OCI-LY7 (cell line): Measurements from ENCODE around the gene CBX8. TPM values are rescaled to one million over a fixed set of nuclear protein-coding genes. Genes with fewer than 3 reads are reported as not detected.
"Not testable (repeated sequence)": the region's sequence is repeated elsewhere in the genome, so short reads cannot be mapped to it uniquely, and the experiment has no call there.

Source experiments
- BruUV-seq: library from RNA; stranded (reverse); fragments of 400-500 nt; replicated peaks from 2 replicates; lab custom pipeline; 2021; lab: Mats Ljungman, UMichigan
- CTCF ChIA-PET: fragments of 300-600 bp; sonication (Branson Sonifier 250); formaldehyde crosslinking; loops from one replicate; lab custom pipeline; 2022; ENCODE audit warnings: antibody characterized with exemption; ENCODE audit not compliant: unreplicated experiment; lab: Charles Lee
- POLR2A ChIA-PET: fragments of 300-600 bp; sonication (Branson Sonifier 250); formaldehyde crosslinking; loops from one replicate; lab custom pipeline; 2022; ENCODE audit warnings: antibody characterized with exemption; lab: Charles Lee
- DNase-seq: peaks from one replicate; pipeline ENCODE4 v3.0.0-alpha.2; 2015; ENCODE audit warnings: low spot score
- H2AFZ ChIP-seq: fragments of 200-600 bp; sonication (generic), shearing (Covaris generic); 2 replicates; pipeline ENCODE4 v1.6.1; 2014; ENCODE audit warnings: mild to moderate bottlenecking, antibody characterized with exemption, low read length, moderate library complexity
- H3K27ac ChIP-seq: fragments of 200-600 bp; sonication (generic); 2 replicates; pipeline ENCODE4 v1.5.1; 2014; ENCODE audit warnings: mixed run types, low read depth, mild to moderate bottlenecking, moderate library complexity, low read length, inconsistent platforms; ENCODE audit not compliant: poor library complexity, severe bottlenecking
- H3K36me3 ChIP-seq: fragments of 200-600 bp; sonication (generic); 2 replicates; pipeline ENCODE4 v1.6.1; 2014; ENCODE audit warnings: mild to moderate bottlenecking, antibody characterized with exemption, low read length, moderate library complexity, mixed read lengths; ENCODE audit not compliant: insufficient read depth
- H3K4me1 ChIP-seq: fragments of 200-600 bp; sonication (generic); 2 replicates; pipeline ENCODE4 v1.5.1; 2014; ENCODE audit warnings: mild to moderate bottlenecking, low read length; ENCODE audit not compliant: insufficient read depth, poor library complexity, severe bottlenecking
- H3K4me2 ChIP-seq: fragments of 200-600 bp; sonication (generic); 2 replicates; pipeline ENCODE4 v1.6.1; 2014; ENCODE audit warnings: mild to moderate bottlenecking, low read length
- H3K4me3 ChIP-seq: fragments of 200-600 bp; sonication (generic); 2 replicates; pipeline ENCODE4 v1.5.1; 2014; ENCODE audit warnings: mild to moderate bottlenecking, low read depth, low read length; ENCODE audit not compliant: poor library complexity, severe bottlenecking
- H3K79me2 ChIP-seq: fragments of 200-600 bp; sonication (generic); 2 replicates; pipeline ENCODE4 v1.6.1; 2016; ENCODE audit warnings: low read depth, mild to moderate bottlenecking, low read length, moderate library complexity, mixed read lengths; ENCODE audit not compliant: insufficient read depth
- H3K9me2 ChIP-seq: fragments of 200-600 bp; sonication (generic); 2 replicates; pipeline ENCODE4 v1.6.1; 2016; ENCODE audit warnings: mild to moderate bottlenecking, low read length, mixed read lengths; ENCODE audit not compliant: insufficient read depth
- H3K9me3 ChIP-seq: fragments of 200-600 bp; sonication (generic); 2 replicates; pipeline ENCODE4 v1.6.1; 2014; ENCODE audit warnings: mild to moderate bottlenecking, mixed run types, low read length, mixed read lengths
- H4K20me1 ChIP-seq: fragments of 200-600 bp; sonication (generic); 2 replicates; pipeline ENCODE4 v1.6.1; 2014; ENCODE audit warnings: mild to moderate bottlenecking, antibody characterized with exemption, low read length, moderate library complexity, mixed read lengths; ENCODE audit not compliant: insufficient read depth
- EZH2phosphoT487 ChIP-seq: fragments of 200-600 bp; sonication (generic); IDR thresholded peaks from 2 replicates; pipeline ENCODE4 v1.6.1; 2018; ENCODE audit warnings: low read depth, borderline replicate concordance, mild to moderate bottlenecking, mixed run types, antibody characterized with exemption, low read length, moderate library complexity, mixed read lengths
- intact Hi-C: fragments of 100-400 bp; cut with micrococcal nuclease; formaldehyde crosslinking; loops from one replicate; pipeline ENCODE4 v1.10.0; 2022; ENCODE audit not compliant: unreplicated experiment
- total RNA-seq, 2 experiments: library from RNA; depleted of rRNA in 1 of 2; stranded (reverse); fragments of >200 nt in 1 of 2; shearing (Covaris generic) in 1 of 2; gene quantifications; 2 replicates each; pipeline ENCODE4 v1.2.3, GENCODE V29; 2014 to 2022
- TF ChIP-seq, protein P1 (sequence below): fragments of 200-600 bp; sonication (generic); conservative IDR thresholded peaks from 2 replicates; pipeline ENCODE4 v1.5.1; 2014; ENCODE audit warnings: mild to moderate bottlenecking, antibody characterized with exemption, low read length, moderate library complexity, mixed read lengths

The CBX8 gene
- total RNA-seq, 2 experiments from 2014 or later = 7.5 to 16.3 TPM

DNA sequence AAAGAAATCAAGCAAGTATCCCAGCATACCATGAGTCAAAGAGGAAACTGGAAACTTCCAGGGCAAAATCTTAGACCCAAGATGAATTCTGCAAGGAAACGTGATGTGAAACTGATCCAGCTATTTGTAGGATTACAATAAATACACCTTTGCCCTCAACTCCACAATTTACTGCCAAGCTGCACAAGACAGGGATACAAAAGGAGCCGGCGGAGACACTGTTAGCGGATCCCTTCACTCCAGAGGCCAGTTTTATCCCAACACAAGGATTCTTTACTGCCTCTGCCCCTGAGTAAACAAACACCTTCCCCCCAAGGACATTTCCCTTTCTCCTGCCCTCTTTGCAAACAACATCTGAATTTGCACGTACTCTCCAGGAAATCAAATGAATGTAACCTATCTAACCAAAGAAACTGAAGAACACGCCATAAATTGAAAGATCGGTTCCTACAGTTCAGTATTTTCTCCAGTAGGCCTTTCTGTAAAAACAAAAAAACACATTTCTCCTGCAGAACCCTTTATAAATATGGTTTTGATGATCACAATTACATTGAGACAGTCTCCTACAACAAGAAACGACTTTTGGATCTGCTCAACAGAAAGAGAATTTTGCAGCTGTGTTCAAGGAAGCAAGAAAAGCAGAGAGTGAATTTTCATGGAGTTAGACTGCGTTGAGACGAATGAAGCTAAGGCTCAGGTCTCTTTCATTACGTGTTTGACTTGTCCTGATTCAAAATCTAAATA lies 20.3 kb downstream of the CBX8 start:
- H4K20me1 ChIP-seq = peaks cover 10% of the 10 kb centered on the region; the same call in 1 of the 2 replicates
- TF ChIP-seq, protein P1, sequence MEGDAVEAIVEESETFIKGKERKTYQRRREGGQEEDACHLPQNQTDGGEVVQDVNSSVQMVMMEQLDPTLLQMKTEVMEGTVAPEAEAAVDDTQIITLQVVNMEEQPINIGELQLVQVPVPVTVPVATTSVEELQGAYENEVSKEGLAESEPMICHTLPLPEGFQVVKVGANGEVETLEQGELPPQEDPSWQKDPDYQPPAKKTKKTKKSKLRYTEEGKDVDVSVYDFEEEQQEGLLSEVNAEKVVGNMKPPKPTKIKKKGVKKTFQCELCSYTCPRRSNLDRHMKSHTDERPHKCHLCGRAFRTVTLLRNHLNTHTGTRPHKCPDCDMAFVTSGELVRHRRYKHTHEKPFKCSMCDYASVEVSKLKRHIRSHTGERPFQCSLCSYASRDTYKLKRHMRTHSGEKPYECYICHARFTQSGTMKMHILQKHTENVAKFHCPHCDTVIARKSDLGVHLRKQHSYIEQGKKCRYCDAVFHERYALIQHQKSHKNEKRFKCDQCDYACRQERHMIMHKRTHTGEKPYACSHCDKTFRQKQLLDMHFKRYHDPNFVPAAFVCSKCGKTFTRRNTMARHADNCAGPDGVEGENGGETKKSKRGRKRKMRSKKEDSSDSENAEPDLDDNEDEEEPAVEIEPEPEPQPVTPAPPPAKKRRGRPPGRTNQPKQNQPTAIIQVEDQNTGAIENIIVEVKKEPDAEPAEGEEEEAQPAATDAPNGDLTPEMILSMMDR = no peak
- TF ChIP-seq EZH2phosphoT487 = no peak
- H3K9me3 ChIP-seq = no peaks in the 10 kb centered on the region
- peak overlapping the region; percentile 81 for H3K4me2 ChIP-seq
- peaks cover 30% of the 10 kb centered on the region for H3K4me1 ChIP-seq
- H3K9me2 ChIP-seq = no peaks in the 10 kb centered on the region
- ChIA-PET CTCF (no interaction called here), POLR2A (interaction anchor here (0.7 kb wide), 1 partner anchor 19 kb away, joined by 3 read pairs; no protein-coding TSS in a partner anchor)
- H3K36me3 ChIP-seq = peaks cover 10% of the 10 kb centered on the region
- no peak for DNase-seq
- intact Hi-C loops = loop anchor here (5.0 kb wide), 1 partner anchor 34 kb away; no protein-coding TSS in a partner anchor
- no peak overlapping the region for H3K27ac ChIP-seq
- H2AFZ ChIP-seq = no peak overlapping the region; the same call in 1 of the 2 replicates
- no peaks in the 10 kb centered on the region for H3K79me2 ChIP-seq
- BruUV-seq = no TSS peak
- H3K4me3 ChIP-seq = peak overlapping the region; percentile 64

DNA sequence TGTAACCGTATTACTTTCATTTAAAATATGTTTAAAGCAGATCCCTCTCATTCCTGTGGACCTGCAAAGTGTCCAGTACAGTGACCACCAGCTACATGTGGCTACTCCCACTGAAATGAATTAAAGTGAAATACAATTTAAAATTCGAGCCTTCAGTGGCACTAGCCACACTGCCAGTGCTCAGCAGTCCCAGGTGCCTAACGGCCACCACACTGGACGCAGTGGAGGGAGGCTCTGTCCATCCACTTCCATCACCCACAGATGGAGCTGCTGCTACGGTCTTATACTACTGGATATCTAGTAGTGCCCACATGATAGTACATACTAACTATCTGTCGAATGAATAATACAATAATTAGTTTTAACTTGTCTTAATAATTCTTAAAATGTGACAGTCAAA lies 21.2 kb downstream of the CBX8 start:
- no peak for DNase-seq
- H4K20me1 ChIP-seq = peaks cover 10% of the 10 kb centered on the region; the same call in 1 of the 2 replicates
- no peak overlapping the region for H3K4me2 ChIP-seq
- no peak overlapping the region for H2AFZ ChIP-seq
- H3K4me3 ChIP-seq = no peak overlapping the region
- CTCF ChIA-PET = no interaction called here
- H3K36me3 ChIP-seq = peaks cover 8% of the 10 kb centered on the region
- intact Hi-C loops = loop anchor here (5.0 kb wide), 1 partner anchor 33 kb away; no protein-coding TSS in a partner anchor
- no TSS peak for BruUV-seq
- no peak for TF ChIP-seq EZH2phosphoT487
- TF ChIP-seq, protein P1 = no peak
- POLR2A ChIA-PET = interaction anchor here (0.6 kb wide), 1 partner anchor 27 kb away, joined by 4 read pairs; no protein-coding TSS in a partner anchor
- H3K4me1 ChIP-seq = peaks cover 22% of the 10 kb centered on the region
- H3K27ac ChIP-seq = no peak overlapping the region
- no peaks in the 10 kb centered on the region for H3K79me2 ChIP-seq
- H3K9me2 ChIP-seq = no peaks in the 10 kb centered on the region
- H3K9me3 ChIP-seq = no peaks in the 10 kb centered on the region

DNA sequence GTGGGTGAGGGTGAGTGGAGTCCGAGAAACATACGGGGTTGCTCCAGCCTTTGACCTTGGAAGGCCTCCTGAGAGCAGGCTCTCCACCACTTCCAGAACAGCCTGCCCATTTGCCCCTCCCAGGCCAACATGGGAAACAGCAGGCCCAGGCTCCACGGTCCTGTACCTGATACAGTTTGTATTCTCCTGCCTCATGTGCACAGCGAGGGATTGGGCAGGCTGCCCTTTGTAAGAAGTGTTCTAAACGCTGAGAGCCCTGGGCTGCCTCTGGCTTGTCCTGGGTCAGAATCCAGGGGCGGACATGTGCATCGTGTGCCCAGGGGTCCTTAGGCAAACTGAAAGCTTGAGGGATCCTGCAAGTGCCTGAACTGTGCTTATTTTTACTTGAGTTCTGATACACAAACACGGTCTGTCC lies 22.3 kb downstream of the CBX8 start:
- TF ChIP-seq EZH2phosphoT487 = no peak
- TF ChIP-seq, protein P1 = no peak
- ChIA-PET CTCF (no interaction called here), POLR2A (no interaction called here)
- Histone ChIP-seq H3K4me3 (no peak overlapping the region), H3K9me3 (no peaks in the 10 kb centered on the region), H3K36me3 (peaks cover under 1% of the 10 kb centered on the region; the same call in 1 of the 2 replicates), H3K4me1 (peaks cover 19% of the 10 kb centered on the region), H2AFZ (no peak overlapping the region), H3K79me2 (no peaks in the 10 kb centered on the region), H4K20me1 (peaks cover 7% of the 10 kb centered on the region; the same call in 1 of the 2 replicates), H3K4me2 (no peak overlapping the region), H3K9me2 (no peaks in the 10 kb centered on the region), H3K27ac (no peak overlapping the region)
- intact Hi-C loops = no loop called here
- BruUV-seq = no TSS peak
- DNase-seq = no peak

DNA sequence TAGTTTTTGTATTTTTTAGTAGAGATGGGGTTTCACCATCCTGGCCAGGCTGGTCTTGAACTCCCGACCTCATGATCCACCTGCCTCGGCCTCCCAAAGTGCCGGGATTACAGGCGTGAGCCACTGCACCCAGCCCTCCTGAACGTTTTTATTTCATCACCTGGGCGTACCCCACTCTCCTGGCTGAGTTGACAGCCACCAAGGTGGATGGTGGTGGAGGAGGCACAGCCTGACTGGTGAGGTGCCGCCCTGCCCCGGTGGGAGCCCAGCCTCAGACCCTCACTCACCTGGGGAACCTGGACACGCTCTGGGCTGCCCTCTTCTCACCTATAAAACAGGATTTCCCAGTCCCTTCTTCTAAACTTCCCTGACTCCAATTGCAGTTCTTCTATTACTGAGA lies 24.2 kb downstream of the CBX8 start:
- POLR2A ChIA-PET = interaction anchor here (0.7 kb wide), 1 partner anchor 92 kb away, joined by 3 read pairs; no protein-coding TSS in a partner anchor
- H3K9me3 ChIP-seq, CTCF ChIA-PET, H3K27ac ChIP-seq, H3K36me3 ChIP-seq, BruUV-seq, H3K9me2 ChIP-seq, H3K4me3 ChIP-seq, H3K4me2 ChIP-seq, H4K20me1 ChIP-seq, H2AFZ ChIP-seq, DNase-seq, H3K79me2 ChIP-seq, intact Hi-C loops: not testable (repeated sequence)
- H3K4me1 ChIP-seq = peaks cover 10% of the 10 kb centered on the region
